Measurements from ENCODE around the gene DCLRE1B. TPM values are rescaled to one million over a fixed set of nuclear protein-coding genes. Genes with fewer than 3 reads are reported as not detected.

The DCLRE1B gene
- total RNA-seq, 4 donors from 2014 or later, result 3.2 to 5.0 (median 4.1) TPM

- TF ChIP-seq, protein P1, sequence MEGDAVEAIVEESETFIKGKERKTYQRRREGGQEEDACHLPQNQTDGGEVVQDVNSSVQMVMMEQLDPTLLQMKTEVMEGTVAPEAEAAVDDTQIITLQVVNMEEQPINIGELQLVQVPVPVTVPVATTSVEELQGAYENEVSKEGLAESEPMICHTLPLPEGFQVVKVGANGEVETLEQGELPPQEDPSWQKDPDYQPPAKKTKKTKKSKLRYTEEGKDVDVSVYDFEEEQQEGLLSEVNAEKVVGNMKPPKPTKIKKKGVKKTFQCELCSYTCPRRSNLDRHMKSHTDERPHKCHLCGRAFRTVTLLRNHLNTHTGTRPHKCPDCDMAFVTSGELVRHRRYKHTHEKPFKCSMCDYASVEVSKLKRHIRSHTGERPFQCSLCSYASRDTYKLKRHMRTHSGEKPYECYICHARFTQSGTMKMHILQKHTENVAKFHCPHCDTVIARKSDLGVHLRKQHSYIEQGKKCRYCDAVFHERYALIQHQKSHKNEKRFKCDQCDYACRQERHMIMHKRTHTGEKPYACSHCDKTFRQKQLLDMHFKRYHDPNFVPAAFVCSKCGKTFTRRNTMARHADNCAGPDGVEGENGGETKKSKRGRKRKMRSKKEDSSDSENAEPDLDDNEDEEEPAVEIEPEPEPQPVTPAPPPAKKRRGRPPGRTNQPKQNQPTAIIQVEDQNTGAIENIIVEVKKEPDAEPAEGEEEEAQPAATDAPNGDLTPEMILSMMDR (IDR thresholded peaks at IDR 0.05), result no peak
- TF ChIP-seq POLR2A (IDR thresholded peaks at IDR 0.05), result no peak
- WGBS, 2 donors, result 2 to 4% methylated on average over 9 to 11 of the region's 11 CpGs
Measured at GRCh38 chr1:113904293-113904673, 843 bp upstream of the DCLRE1B start.

DNA sequence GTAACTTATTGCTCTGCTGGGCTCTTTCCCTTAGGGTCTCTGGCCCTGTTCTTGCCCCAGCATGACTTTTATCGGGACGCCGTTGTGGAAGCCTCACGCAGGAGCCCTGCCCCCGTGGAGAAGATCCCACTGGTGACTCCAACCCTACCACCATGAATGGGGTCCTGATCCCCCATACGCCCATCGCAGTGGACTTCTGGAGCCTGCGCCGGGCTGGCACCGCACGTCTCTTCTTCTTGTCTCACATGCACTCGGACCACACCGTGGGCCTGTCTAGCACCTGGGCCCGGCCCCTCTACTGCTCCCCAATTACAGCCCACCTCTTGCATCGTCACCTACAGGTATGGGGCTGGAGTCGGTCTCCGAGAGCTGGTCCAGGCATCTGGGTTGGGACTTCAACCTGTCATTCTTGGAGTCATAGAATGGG is 322 bp downstream of the DCLRE1B start:
- H3K4me1 ChIP-seq, result peaks cover 8 to 11% of the 10 kb centered on the region in 2 donors
- peaks cover 0 to 4% of the 10 kb centered on the region in 2 donors for H3K36me3 ChIP-seq
- WGBS, 2 donors, result 0% methylated on average over 14 to 17 of the region's 17 CpGs
- H3K9me3 ChIP-seq, result no peaks in the 10 kb centered on the region
- peak overlapping the region in 2 of 3 donors; percentile 93 to 94 for H3K27ac ChIP-seq
- peak in 1 of 2 donors; percentile 37 for DNase-seq
- intact Hi-C loops (cut with DNase I), result loop anchor here (2.0 to 10.0 kb wide), 2 partner anchors 23 to 71 kb away; partner anchors contain the start of gene HIPK1
- TF ChIP-seq, protein P1 (IDR thresholded peaks at IDR 0.05), result no peak
- no peak for TF ChIP-seq POLR2A (IDR thresholded peaks at IDR 0.05)
- no peaks in the 10 kb centered on the region for H3K27me3 ChIP-seq
- H3K4me3 ChIP-seq (replicated peaks in 1 of 3), result peak overlapping the region; percentile 63 to 86 (median 69)

More at GRCh38 chr1:113904293-113904673, 843 bp upstream of the DCLRE1B start:
- DNase-seq, result no peak
- no peaks in the 10 kb centered on the region for H3K9me3 ChIP-seq
- H3K27ac ChIP-seq, result peak overlapping the region; percentile 58 to 94 (median 93)
- H3K36me3 ChIP-seq, result no peaks in the 10 kb centered on the region
- H3K4me3 ChIP-seq (replicated peaks in 1 of 3), result peak overlapping the region; percentile 21 to 58 (median 43)
- H3K4me1 ChIP-seq, result peaks cover 8 to 17% of the 10 kb centered on the region in 2 donors
- intact Hi-C loops (cut with DNase I), result loop anchor here (2.0 to 10.0 kb wide), 2 partner anchors 25 to 69 kb away; partner anchors contain the start of gene HIPK1
- H3K27me3 ChIP-seq, result no peaks in the 10 kb centered on the region

DNA sequence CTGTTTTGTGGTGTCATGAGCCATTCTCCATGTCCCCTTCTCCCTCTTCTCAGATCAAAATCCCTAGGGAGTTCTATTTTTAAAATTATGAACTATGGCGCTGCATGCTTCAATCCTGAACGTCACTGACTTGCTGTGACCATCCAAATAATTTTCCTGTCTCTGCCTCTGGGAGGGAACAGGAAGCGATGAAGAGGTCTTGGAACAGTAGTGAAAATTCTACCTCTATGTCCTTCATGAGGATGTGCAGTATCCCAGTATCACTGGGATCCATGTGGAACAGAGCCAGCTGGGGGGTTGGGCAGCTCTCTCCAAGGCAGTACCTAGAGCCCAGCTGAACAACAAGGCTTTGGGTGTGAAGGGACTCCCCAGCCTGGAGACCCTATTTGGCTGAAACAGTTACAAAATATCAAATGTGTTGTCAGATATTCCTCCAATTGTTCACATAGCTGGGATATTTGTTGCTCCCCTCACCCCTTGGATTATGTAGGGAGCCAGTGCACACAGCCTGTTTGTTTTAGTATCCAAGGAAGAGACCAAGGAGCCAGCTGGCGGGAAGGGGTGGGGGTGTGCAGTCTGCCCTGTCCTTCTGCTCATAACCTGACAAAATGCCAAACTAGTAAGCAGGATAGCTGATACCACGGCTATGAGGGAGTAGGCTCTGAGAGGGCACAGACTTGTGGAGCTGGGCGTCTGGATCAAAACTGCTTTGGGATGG is 7.6 kb downstream of the DCLRE1B start:
- peaks cover 8 to 11% of the 10 kb centered on the region in 2 donors for H3K4me1 ChIP-seq
- no peak overlapping the region for H3K4me3 ChIP-seq (replicated peaks in 1 of 3)
- H3K36me3 ChIP-seq, result peaks cover 0 to 5% of the 10 kb centered on the region in 2 donors
- H3K9me3 ChIP-seq, result no peaks in the 10 kb centered on the region
- WGBS, 2 donors, result 58 to 62% methylated on average over 5 to 6 of the region's 6 CpGs
- no peaks in the 10 kb centered on the region for H3K27me3 ChIP-seq
- peak; percentile 52 to 67 for DNase-seq
- intact Hi-C loops (cut with DNase I), result no loop called here
- TF ChIP-seq POLR2A (IDR thresholded peaks at IDR 0.05), result no peak
- TF ChIP-seq, protein P1 (IDR thresholded peaks at IDR 0.05), result no peak
- peak overlapping the region in 1 of 3 donors; percentile 55 for H3K27ac ChIP-seq

GRCh38 chr1:113913312-113913668 is 8.2 kb downstream of the DCLRE1B start:
- intact Hi-C loops (cut with DNase I), result no loop called here
- no peak overlapping the region for H3K4me3 ChIP-seq (replicated peaks in 1 of 3)

More at GRCh38 chr1:113913312-113913668, 8.2 kb downstream of the DCLRE1B start:
- H3K4me1 ChIP-seq, result peaks cover 8 to 11% of the 10 kb centered on the region in 2 donors
- no peak for DNase-seq
- no peaks in the 10 kb centered on the region for H3K27me3 ChIP-seq
- 64 to 80% methylated on average over 3 of the region's 3 CpGs for WGBS, 2 donors
- TF ChIP-seq, protein P1 (IDR thresholded peaks at IDR 0.05), result no peak
- TF ChIP-seq POLR2A (IDR thresholded peaks at IDR 0.05), result no peak
- H3K9me3 ChIP-seq, result no peaks in the 10 kb centered on the region
- H3K36me3 ChIP-seq, result peaks cover 0 to 5% of the 10 kb centered on the region in 2 donors
- peak overlapping the region in 1 of 3 donors; percentile 55 for H3K27ac ChIP-seq
